ENCODE measurements around the gene NELFE.

- no peak for TF ChIP-seq CTCF (conservative IDR thresholded peaks at IDR 0.05)
- no peak for TF ChIP-seq ZFX (IDR thresholded peaks at IDR 0.05)
Observed at GRCh38 chr6:31927863-31928671, 30.7 kb downstream of the NELFE start.

Data from C4-2B (cell line).